ENCODE data around the gene ZBTB7C.
A peak's percentile ranks its signal among the peaks of the same experiment; 100 is the strongest.

ZBTB7C gene

GRCh38 chr18:48238636-48239035, 170.5 kb downstream of the ZBTB7C start:
- H3K4me3 ChIP-seq (ENCODE audit: low read length, poor library complexity, severe bottlenecking), result peak overlapping the region; percentile 13
- no peaks in the 10 kb centered on the region for H4K20me1 ChIP-seq (ENCODE audit: insufficient read depth, low read length, poor library complexity, severe bottlenecking)
- no peaks in the 10 kb centered on the region for H3K36me3 ChIP-seq (ENCODE audit: insufficient read depth, low read length)
- no peaks in the 10 kb centered on the region for H3K79me2 ChIP-seq (ENCODE audit: insufficient read depth, low read length)
- H3K27me3 ChIP-seq (ENCODE audit: insufficient read depth, low read length, poor library complexity, severe bottlenecking), result peaks cover 8% of the 10 kb centered on the region
- peaks cover 12% of the 10 kb centered on the region for H3K4me1 ChIP-seq (ENCODE audit: insufficient read depth, low read length, poor library complexity, severe bottlenecking)
- H3K4me2 ChIP-seq (ENCODE audit: low read depth, low read length, poor library complexity, severe bottlenecking), result peak overlapping the region; percentile 36
- no peaks in the 10 kb centered on the region; the same call in 1 of the 2 replicates for H3K9me3 ChIP-seq (ENCODE audit: insufficient read depth, low read depth, low read length)
- H3K9ac ChIP-seq (ENCODE audit: low read depth, low read length, poor library complexity, severe bottlenecking), result peak overlapping the region; percentile 5
- TF ChIP-seq CTCF (conservative IDR thresholded peaks at IDR 0.05; ENCODE audit: low read length) (no peak), EZH2phosphoT487 (IDR thresholded peaks at IDR 0.05; ENCODE audit: borderline replicate concordance) (no peak)
- no peaks in the 10 kb centered on the region for H3K9me2 ChIP-seq (replicated peaks; ENCODE audit: low read depth, low read length)
- H3F3A ChIP-seq (ENCODE audit: low read depth), result no peaks in the 10 kb centered on the region
- peak overlapping the region; percentile 92 for H2AFZ ChIP-seq (ENCODE audit: low read length)

- peak overlapping the region; percentile 92 for H2AFZ ChIP-seq (ENCODE audit: low read length)
- H3K79me2 ChIP-seq (ENCODE audit: insufficient read depth, low read length), result no peaks in the 10 kb centered on the region
- no peak overlapping the region for H3K4me3 ChIP-seq (ENCODE audit: low read length, poor library complexity, severe bottlenecking)
- H3K4me1 ChIP-seq (ENCODE audit: insufficient read depth, low read length, poor library complexity, severe bottlenecking), result peaks cover 12% of the 10 kb centered on the region
- H3K4me2 ChIP-seq (ENCODE audit: low read depth, low read length, poor library complexity, severe bottlenecking), result peak overlapping the region; percentile 36
- no peaks in the 10 kb centered on the region for H4K20me1 ChIP-seq (ENCODE audit: insufficient read depth, low read length, poor library complexity, severe bottlenecking)
- peaks cover 8% of the 10 kb centered on the region for H3K27me3 ChIP-seq (ENCODE audit: insufficient read depth, low read length, poor library complexity, severe bottlenecking)
- TF ChIP-seq EZH2phosphoT487 (IDR thresholded peaks at IDR 0.05; ENCODE audit: borderline replicate concordance) (no peak), CTCF (conservative IDR thresholded peaks at IDR 0.05; ENCODE audit: low read length) (no peak)
- H3K36me3 ChIP-seq (ENCODE audit: insufficient read depth, low read length), result no peaks in the 10 kb centered on the region
- H3F3A ChIP-seq (ENCODE audit: low read depth), result no peaks in the 10 kb centered on the region
- H3K9me3 ChIP-seq (ENCODE audit: insufficient read depth, low read depth, low read length), result no peaks in the 10 kb centered on the region; the same call in 1 of the 2 replicates
- H3K9ac ChIP-seq (ENCODE audit: low read depth, low read length, poor library complexity, severe bottlenecking), result peak overlapping the region; percentile 5
- H3K9me2 ChIP-seq (replicated peaks; ENCODE audit: low read depth, low read length), result no peaks in the 10 kb centered on the region
Observed at GRCh38 chr18:48238206-48238605, 171.0 kb downstream of the ZBTB7C start.

- no peaks in the 10 kb centered on the region; the same call in 1 of the 2 replicates for H3K9me3 ChIP-seq (ENCODE audit: insufficient read depth, low read depth, low read length)
- H3K9ac ChIP-seq (ENCODE audit: low read depth, low read length, poor library complexity, severe bottlenecking), result no peak overlapping the region
- H4K20me1 ChIP-seq (ENCODE audit: insufficient read depth, low read length, poor library complexity, severe bottlenecking), result no peaks in the 10 kb centered on the region
- H3K4me1 ChIP-seq (ENCODE audit: insufficient read depth, low read length, poor library complexity, severe bottlenecking), result peaks cover 12% of the 10 kb centered on the region
- TF ChIP-seq CTCF (conservative IDR thresholded peaks at IDR 0.05; ENCODE audit: low read length) (no peak), EZH2phosphoT487 (IDR thresholded peaks at IDR 0.05; ENCODE audit: borderline replicate concordance) (no peak)
- H3K4me2 ChIP-seq (ENCODE audit: low read depth, low read length, poor library complexity, severe bottlenecking), result no peak overlapping the region
- H2AFZ ChIP-seq (ENCODE audit: low read length), result no peak overlapping the region
- no peaks in the 10 kb centered on the region for H3K27me3 ChIP-seq (ENCODE audit: insufficient read depth, low read length, poor library complexity, severe bottlenecking)
- no peaks in the 10 kb centered on the region for H3K79me2 ChIP-seq (ENCODE audit: insufficient read depth, low read length)
- H3F3A ChIP-seq (ENCODE audit: low read depth), result no peaks in the 10 kb centered on the region
- no peak overlapping the region for H3K4me3 ChIP-seq (ENCODE audit: low read length, poor library complexity, severe bottlenecking)
- no peaks in the 10 kb centered on the region for H3K9me2 ChIP-seq (replicated peaks; ENCODE audit: low read depth, low read length)
- H3K36me3 ChIP-seq (ENCODE audit: insufficient read depth, low read length), result no peaks in the 10 kb centered on the region
Observed at GRCh38 chr18:48236822-48237221, 172.4 kb downstream of the ZBTB7C start.

Data from Loucy (cell line).